Activated T-cell treated with anti-CD3 and anti-CD28 coated beads, Interleukin-2, amount 50 U/mL, for 1 hour (primary cell): Measurements from ENCODE around the gene TRIM43.
"Not testable (repeated sequence)": the region's sequence is repeated elsewhere in the genome, so short reads cannot be mapped to it uniquely, and the experiment has no call there.

ENCODE experiments used
- DNase-seq: peaks from one replicate; pipeline ENCODE4 v3.0.0-alpha.2; 2020

TRIM43 gene

GRCh38 chr2:95591701-95592100, at the start of gene TRIM43:
TRIM43 (plus strand) TSS chr2:95592001; CDS start chr2:95594024, 2,023 bp downstream.
- DNase-seq: not testable (repeated sequence)

- DNase-seq: no peak
These were observed 40.7 kb upstream of the TRIM43 start for GRCh38 chr2:95551055-95551568.

- DNase-seq: no peak
These were observed 38.9 kb upstream of the TRIM43 start for GRCh38 chr2:95552911-95553310.

GRCh38 chr2:95569170-95569569, 22.6 kb upstream of the TRIM43 start:
- no peak for DNase-seq

- no peak for DNase-seq
These were observed 17.9 kb upstream of the TRIM43 start for GRCh38 chr2:95573866-95574265.

GRCh38 chr2:95574506-95574905, 17.3 kb upstream of the TRIM43 start:
- no peak for DNase-seq

- no peak for DNase-seq
These were observed 15.9 kb upstream of the TRIM43 start for GRCh38 chr2:95575857-95576256.

- DNase-seq: no peak
These were observed 13.3 kb upstream of the TRIM43 start for GRCh38 chr2:95578539-95578938.

GRCh38 chr2:95583545-95583944, 8.3 kb upstream of the TRIM43 start:
- DNase-seq: not testable (repeated sequence)

GRCh38 chr2:95584321-95584720, 7.5 kb upstream of the TRIM43 start:
- not testable (repeated sequence) for DNase-seq

GRCh38 chr2:95589777-95590536, 1.8 kb upstream of the TRIM43 start:
- DNase-seq: not testable (repeated sequence)

- DNase-seq: not testable (repeated sequence)
These were observed 1.2 kb downstream of the TRIM43 start for GRCh38 chr2:95592973-95593372.

GRCh38 chr2:95595012-95595411, 3.2 kb downstream of the TRIM43 start:
- not testable (repeated sequence) for DNase-seq

GRCh38 chr2:95601301-95601700, 9.5 kb downstream of the TRIM43 start:
- not testable (repeated sequence) for DNase-seq

GRCh38 chr2:95602146-95602545, 10.3 kb downstream of the TRIM43 start:
- not testable (repeated sequence) for DNase-seq

- not testable (repeated sequence) for DNase-seq
These were observed 16.6 kb downstream of the TRIM43 start for GRCh38 chr2:95608356-95608755.

GRCh38 chr2:95609764-95610163, 18.0 kb downstream of the TRIM43 start:
- DNase-seq: not testable (repeated sequence)

GRCh38 chr2:95613048-95613447, 21.2 kb downstream of the TRIM43 start:
- not testable (repeated sequence) for DNase-seq

- DNase-seq: not testable (repeated sequence)
These were observed 30.9 kb downstream of the TRIM43 start for GRCh38 chr2:95622728-95623127.

- DNase-seq: not testable (repeated sequence)
These were observed 39.2 kb downstream of the TRIM43 start for GRCh38 chr2:95630987-95631386.

GRCh38 chr2:95633626-95634259, 41.9 kb downstream of the TRIM43 start:
- not testable (repeated sequence) for DNase-seq

- DNase-seq: not testable (repeated sequence)
These were observed 48.9 kb downstream of the TRIM43 start for GRCh38 chr2:95640515-95641288.

- not testable (repeated sequence) for DNase-seq
These were observed 49.4 kb downstream of the TRIM43 start for GRCh38 chr2:95641289-95641575.
